K562 (cell line): ENCODE data around the gene NUSAP1. TPM values are rescaled to one million over a fixed set of nuclear protein-coding genes. Genes with fewer than 3 reads are reported as not detected.
A peak's percentile ranks its signal among the peaks of the same experiment; 100 is the strongest.
"Not testable (repeated sequence)": the region's sequence is repeated elsewhere in the genome, so short reads cannot be mapped to it uniquely, and the experiment has no call there.

Experiments used
- ATAC-seq: fragments of 200-7000 bp; cut with Tn5 transposase; 3 replicates; pipeline ENCODE4 v1.9.1; 2020; ENCODE audit warnings: moderate library complexity
- BruUV-seq: library from RNA; stranded (reverse); fragments of 400-500 nt; replicated peaks from 2 replicates; lab custom pipeline; 2021; lab: Mats Ljungman, UMichigan
- CTCF ChIA-PET: fragments of 300-600 bp; formaldehyde crosslinking; extraction: SDS; loops from one replicate; lab custom pipeline; 2021; ENCODE audit warnings: low intra/inter-chr PET ratio; lab: Yijun Ruan, JAX
- POLR2A ChIA-PET: fragments of 300-600, 350-650 bp; sonication (Branson Sonifier 250); formaldehyde crosslinking; extraction: SDS; loops from one replicate; lab custom pipeline; 2021; ENCODE audit warnings: antibody characterized with exemption, inconsistent platforms; lab: Yijun Ruan, JAX
- DNase-seq, 4 experiments: peaks; one replicate each; pipeline versions ENCODE4 v3.0.0 to v3.0.0-alpha.2; 2011 to 2018; ENCODE audit warnings: low spot score in 3 of 4, mixed read lengths in 3 of 4; ENCODE audit errors: extremely low read depth in 1 of 4
- FAIRE-seq: peaks from 2 replicates; lab custom pipeline; 2011; peaks lifted over from hg19 to GRCh38; lab: Jason Lieb, UNC
- H2AFZ ChIP-seq: 2 replicates; pipeline ENCODE4 v1.6.0; 2011; ENCODE audit warnings: low read depth, low read length, control low read depth, inconsistent platforms
- H3K27ac ChIP-seq: fragments of 200-600 bp; 3 replicates; pipeline ENCODE4 v1.8.0; 2011; ENCODE audit warnings: low read depth, mild to moderate bottlenecking, control low read depth, inconsistent platforms, low read length, moderate library complexity, mixed read lengths; ENCODE audit errors: extremely low read depth
- H3K27me3 ChIP-seq, 2 experiments: fragments of 300-600 bp in 1 of 2; 2 replicates in 1 of 2; 3 replicates in 1 of 2; pipeline versions ENCODE4 v1.6.0 to v1.8.0; 2011; ENCODE audit warnings: inconsistent platforms in 2 of 2, low read length in 2 of 2, mild to moderate bottlenecking in 1 of 2, mixed read lengths in 1 of 2, moderate library complexity in 1 of 2; ENCODE audit not compliant: control insufficient read depth in 2 of 2, insufficient read depth in 2 of 2
- H3K36me3 ChIP-seq: fragments of 300-600 bp; 3 replicates; pipeline ENCODE4 v1.8.0; 2011; ENCODE audit warnings: mild to moderate bottlenecking, low read length, inconsistent platforms; ENCODE audit not compliant: control insufficient read depth, insufficient read depth
- H3K4me1 ChIP-seq, 2 experiments: fragments of 200-600 bp in 1 of 2; replicated peaks in 1 of 2; 2 replicates in 1 of 2; 3 replicates in 1 of 2; pipeline versions ENCODE4 v1.5.1 to v1.8.0; 2011; ENCODE audit warnings: inconsistent platforms in 2 of 2, low read length in 2 of 2, mild to moderate bottlenecking in 1 of 2, mixed read lengths in 1 of 2, moderate library complexity in 1 of 2; ENCODE audit not compliant: control insufficient read depth in 2 of 2, insufficient read depth in 2 of 2
- H3K4me2 ChIP-seq: 2 replicates; pipeline ENCODE4 v1.6.1; 2011; ENCODE audit warnings: low read length, control low read depth, inconsistent platforms, mixed read lengths; ENCODE audit not compliant: insufficient read depth
- H3K4me3 ChIP-seq: fragments of 200-600 bp; sonication (generic), shearing (Covaris generic); 2 replicates; pipeline ENCODE4 v1.5.1; 2016; ENCODE audit warnings: control low read depth, inconsistent platforms
- H3K79me2 ChIP-seq: fragments of 200-600 bp; 3 replicates; pipeline ENCODE4 v1.8.0; 2011; ENCODE audit warnings: low read length, inconsistent platforms; ENCODE audit not compliant: control insufficient read depth, insufficient read depth
- H3K9ac ChIP-seq, 2 experiments: 2 replicates each; pipeline versions ENCODE4 v1.6.0 to v1.6.1; 2011; ENCODE audit warnings: low read depth in 2 of 2, low read length in 2 of 2, control low read depth in 1 of 2, inconsistent platforms in 1 of 2, mild to moderate bottlenecking in 1 of 2, mixed read lengths in 1 of 2; ENCODE audit not compliant: insufficient read depth in 1 of 2
- H3K9me1 ChIP-seq: one replicate; pipeline ENCODE4 v1.6.0; 2011; ENCODE audit warnings: inconsistent platforms, mild to moderate bottlenecking, low read length, moderate library complexity; ENCODE audit not compliant: control insufficient read depth, insufficient read depth
- H3K9me3 ChIP-seq: replicated peaks from 2 replicates; pipeline ENCODE4 v1.5.1; 2011; ENCODE audit warnings: low read depth, low read length, inconsistent platforms; ENCODE audit not compliant: control insufficient read depth, insufficient read depth
- H4K20me1 ChIP-seq: replicated peaks from 2 replicates; pipeline ENCODE4 v1.6.1; 2011; ENCODE audit warnings: low read length, inconsistent platforms, mixed read lengths; ENCODE audit not compliant: control insufficient read depth, insufficient read depth
- ZNF384 ChIP-seq: IDR thresholded peaks from 2 replicates; pipeline ENCODE4 v1.6.1; 2012; ENCODE audit warnings: low read depth, low read length, improper control_type of control experiment
- WGBS: fragments of 100-300 bp; shearing (Covaris generic); methylation state at CpG from one replicate; pipeline ENCODE4 v1.1.6; 2016; ENCODE audit warnings: low coverage, mixed read lengths; ENCODE audit not compliant: insufficient coverage; ENCODE audit errors: missing lambda C conversion rate; 5-methylcytosine and 5-hydroxymethylcytosine counted together
- in situ Hi-C: fragments of 300-500 bp; cut with MboI; formaldehyde crosslinking; loops from 4 replicates; pipeline ENCODE4 v1.15.0; 2018; ENCODE audit warnings: inconsistent platforms, mixed read lengths
- intact Hi-C: fragments of 100-400 bp; cut with micrococcal nuclease; formaldehyde crosslinking; loops from 2 replicates; pipeline ENCODE4 v1.14.2; 2022
- polyA plus RNA-seq, 8 experiments: library from polyadenylated mRNA; depleted of rRNA in 4 of 8; stranded (reverse) in 5 of 8; unstranded in 3 of 8; fragments of >200 nt; fragmentation: Nextera tagmentation in 2 of 8; fragmentation: Illumina TruSeq in 1 of 8; extraction: Ambion mirVana in 2 of 8; extraction: Trizol in 1 of 8; gene quantifications; 2 replicates each; pipeline versions ENCODE4 v1.2.1 to v1.2.3, GENCODE V29; 2011 to 2014; ENCODE audit warnings: inconsistent platforms in 1 of 8, missing spikeins in 1 of 8
- total RNA-seq, 7 experiments: library from RNA; depleted of rRNA in 6 of 7; stranded (reverse); fragments of >200 nt in 6 of 7; fragmentation: Illumina TruSeq in 2 of 7; extraction: Trizol in 2 of 7; gene quantifications; 2 replicates each; pipeline versions ENCODE4 v1.2.1 to v1.2.3, GENCODE V29; 2011 to 2021; ENCODE audit warnings: low replicate concordance in 1 of 7
- TF ChIP-seq, protein P1 (sequence below), 2 experiments: fragments of 450-650 bp in 1 of 2; sonication (generic) in 1 of 2; formaldehyde crosslinking in 1 of 2; IDR thresholded peaks in 1 of 2; conservative IDR thresholded peaks in 1 of 2; 2 replicates each; pipeline versions ENCODE4 v1.6.1 to v1.8.1; 2016 to 2023; ENCODE audit warnings: mild to moderate bottlenecking in 2 of 2, moderate library complexity in 2 of 2, inconsistent platforms in 1 of 2, missing genetic modification reagents in 1 of 2

Gene NUSAP1
- total and polyA plus RNA-seq, 9 of the 15 experiments (the other 6 are each of a cell fraction or from before 2014, with no cell fraction given), result 119 to 266 (median 227) TPM

GRCh38 chr15:41425907-41426306 is 93.2 kb downstream of the NUSAP1 start:
- H3K4me2 ChIP-seq, H3K9me3 ChIP-seq, H2AFZ ChIP-seq, H3K36me3 ChIP-seq, BruUV-seq, H3K4me3 ChIP-seq, in situ Hi-C loops, H3K4me1 ChIP-seq, FAIRE-seq, H3K27ac ChIP-seq, POLR2A ChIA-PET, H3K27me3 ChIP-seq, CTCF ChIA-PET, H3K9ac ChIP-seq, DNase-seq, H4K20me1 ChIP-seq, H3K9me1 ChIP-seq, intact Hi-C loops: not testable (repeated sequence)
- WGBS, result 68% methylated on average over 5 of the region's 5 CpGs
- TF ChIP-seq, protein P1, sequence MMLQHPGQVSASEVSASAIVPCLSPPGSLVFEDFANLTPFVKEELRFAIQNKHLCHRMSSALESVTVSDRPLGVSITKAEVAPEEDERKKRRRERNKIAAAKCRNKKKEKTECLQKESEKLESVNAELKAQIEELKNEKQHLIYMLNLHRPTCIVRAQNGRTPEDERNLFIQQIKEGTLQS (IDR thresholded peaks at IDR 0.05), result peak; percentile 71
- TF ChIP-seq, protein P1 (CRISPR knock-in tag; conservative IDR thresholded peaks at IDR 0.05), result not testable (repeated sequence)
- TF ChIP-seq ZNF384, result 0 out of 2 replicates have a peak, but pooled peaks have one; percentile 42
- H3K79me2 ChIP-seq, result peaks cover 75% of the 10 kb centered on the region
- peak; percentile 52 for ATAC-seq
